GM12872 (cell line): ENCODE data around the gene NEK11.

Source experiments
- TF ChIP-seq, protein P1 (sequence below): IDR thresholded peaks from 3 replicates; pipeline ENCODE4 v1.5.1; 2011; ENCODE audit warnings: low read depth, mild to moderate bottlenecking, low read length, moderate library complexity; ENCODE audit not compliant: insufficient read depth

NEK11 gene

DNA sequence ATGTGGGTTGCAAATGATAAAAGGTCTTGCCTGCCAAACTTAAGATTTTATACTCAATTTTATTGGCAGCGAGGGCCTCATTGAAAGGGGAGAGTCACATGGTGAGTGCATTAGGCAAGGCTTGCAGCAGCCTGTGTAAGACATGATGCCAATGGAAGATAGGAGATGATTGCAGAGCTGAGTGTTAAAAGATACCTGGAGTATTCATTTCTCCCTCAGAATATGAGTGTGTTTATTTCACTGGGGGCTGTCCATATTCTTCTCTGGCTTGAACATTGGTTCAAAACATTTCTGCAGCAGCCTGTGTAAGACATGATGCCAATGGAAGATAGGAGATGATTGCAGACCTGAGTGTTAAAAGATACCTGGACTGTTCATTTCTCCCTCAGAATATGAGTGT, 189.7 kb downstream of the NEK11 start:
- TF ChIP-seq, protein P1, sequence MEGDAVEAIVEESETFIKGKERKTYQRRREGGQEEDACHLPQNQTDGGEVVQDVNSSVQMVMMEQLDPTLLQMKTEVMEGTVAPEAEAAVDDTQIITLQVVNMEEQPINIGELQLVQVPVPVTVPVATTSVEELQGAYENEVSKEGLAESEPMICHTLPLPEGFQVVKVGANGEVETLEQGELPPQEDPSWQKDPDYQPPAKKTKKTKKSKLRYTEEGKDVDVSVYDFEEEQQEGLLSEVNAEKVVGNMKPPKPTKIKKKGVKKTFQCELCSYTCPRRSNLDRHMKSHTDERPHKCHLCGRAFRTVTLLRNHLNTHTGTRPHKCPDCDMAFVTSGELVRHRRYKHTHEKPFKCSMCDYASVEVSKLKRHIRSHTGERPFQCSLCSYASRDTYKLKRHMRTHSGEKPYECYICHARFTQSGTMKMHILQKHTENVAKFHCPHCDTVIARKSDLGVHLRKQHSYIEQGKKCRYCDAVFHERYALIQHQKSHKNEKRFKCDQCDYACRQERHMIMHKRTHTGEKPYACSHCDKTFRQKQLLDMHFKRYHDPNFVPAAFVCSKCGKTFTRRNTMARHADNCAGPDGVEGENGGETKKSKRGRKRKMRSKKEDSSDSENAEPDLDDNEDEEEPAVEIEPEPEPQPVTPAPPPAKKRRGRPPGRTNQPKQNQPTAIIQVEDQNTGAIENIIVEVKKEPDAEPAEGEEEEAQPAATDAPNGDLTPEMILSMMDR, result no peak

DNA sequence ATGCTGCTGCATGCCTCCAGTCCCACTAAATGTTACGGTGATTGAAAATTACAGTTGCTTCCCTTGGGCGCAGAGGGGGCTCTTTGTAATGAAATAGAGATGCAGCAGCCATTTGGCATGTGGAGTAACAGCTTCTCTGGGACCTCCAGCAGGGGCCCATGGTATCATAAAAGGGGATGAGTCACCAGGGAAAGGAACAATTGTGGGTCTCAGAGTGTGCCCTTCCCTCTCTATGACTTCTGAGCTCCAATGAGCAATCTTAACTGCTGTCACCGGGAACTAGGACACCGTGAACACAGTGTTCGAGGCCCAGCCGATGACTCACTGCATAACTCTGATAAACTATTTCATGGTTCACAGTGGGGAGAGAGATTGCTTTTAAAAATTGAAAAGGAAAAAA, 190.1 kb downstream of the NEK11 start:
- TF ChIP-seq, protein P1, result no peak

DNA sequence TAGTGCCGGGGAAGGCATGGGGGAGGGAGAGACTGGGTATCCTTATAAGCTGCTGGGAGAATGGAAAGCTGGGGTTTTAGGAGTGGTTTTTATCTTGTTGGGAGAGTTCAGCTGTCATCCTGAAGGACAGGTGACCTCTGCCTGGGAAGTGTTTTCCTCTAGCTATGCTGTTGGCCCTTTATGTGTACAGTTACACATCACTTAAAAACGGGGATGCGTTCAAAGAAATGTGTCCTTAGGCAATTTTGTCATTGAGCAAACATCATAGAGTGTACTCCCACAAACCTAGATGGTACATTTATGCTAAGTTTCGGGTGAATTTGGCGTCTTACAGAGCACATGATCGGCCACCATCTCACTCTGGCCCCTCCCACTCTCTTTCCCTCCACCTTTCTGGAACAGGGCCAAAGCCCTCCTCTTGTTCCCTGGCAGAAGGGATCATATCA, 190.6 kb downstream of the NEK11 start:
- TF ChIP-seq, protein P1, result no peak

DNA sequence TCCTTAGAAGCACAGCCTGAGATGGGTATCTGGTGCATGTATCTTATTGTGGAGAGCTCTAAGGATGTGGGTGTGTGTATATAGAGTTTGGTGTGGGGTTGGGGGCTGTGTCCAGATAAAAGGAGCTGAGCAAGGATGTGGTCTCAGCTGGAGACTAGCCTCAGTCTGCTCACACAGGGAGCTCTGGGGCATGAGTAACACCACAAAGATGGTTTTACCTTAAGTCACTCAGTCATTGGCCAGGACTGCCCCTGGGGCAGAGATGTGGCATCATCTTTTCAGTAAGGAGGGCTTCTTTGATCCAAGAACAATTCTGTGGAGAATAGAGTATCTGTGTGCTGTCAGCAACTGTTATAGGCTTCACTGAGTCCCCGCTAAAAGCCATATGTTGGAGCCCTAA, 191.5 kb downstream of the NEK11 start:
- TF ChIP-seq, protein P1, result no peak

DNA sequence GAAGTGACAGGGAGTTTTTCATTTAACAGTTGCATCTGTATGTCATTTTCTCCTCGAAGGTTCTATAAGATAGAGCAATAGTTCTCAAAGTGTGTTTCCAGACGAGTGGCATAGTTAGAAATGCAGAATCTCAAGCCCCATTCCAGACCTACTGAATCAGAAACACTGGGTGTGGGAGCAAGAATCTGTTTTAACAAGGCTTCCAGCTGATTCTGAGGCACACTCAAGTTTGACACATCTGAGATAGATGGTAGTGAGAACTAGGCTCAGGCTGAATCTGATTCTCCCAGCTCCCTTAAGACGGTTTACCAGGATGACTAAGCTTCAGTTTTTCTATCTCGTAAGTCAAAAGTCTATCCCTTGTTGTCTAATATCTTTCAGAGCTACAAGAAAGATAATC, 195.1 kb downstream of the NEK11 start:
- TF ChIP-seq, protein P1, result no peak

DNA sequence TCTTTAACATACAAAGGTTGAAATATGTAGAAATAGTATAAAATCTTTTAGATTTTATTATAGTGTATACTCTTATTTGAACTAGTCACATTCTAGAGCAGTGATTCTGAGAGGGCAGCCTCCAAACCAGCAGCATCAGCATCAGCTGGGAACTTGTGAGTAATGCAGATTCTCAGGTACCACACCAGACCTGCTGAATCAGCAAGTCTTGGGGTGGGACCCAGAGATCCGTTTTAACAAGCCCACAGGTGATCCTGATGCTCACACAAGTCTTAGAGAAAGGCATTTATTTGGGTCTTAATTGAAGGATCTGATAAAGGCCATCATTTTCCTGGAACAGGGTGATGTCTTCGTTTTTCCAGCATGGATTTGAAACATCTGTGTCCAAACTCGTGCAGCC, 195.9 kb downstream of the NEK11 start:
- TF ChIP-seq, protein P1, result no peak

DNA sequence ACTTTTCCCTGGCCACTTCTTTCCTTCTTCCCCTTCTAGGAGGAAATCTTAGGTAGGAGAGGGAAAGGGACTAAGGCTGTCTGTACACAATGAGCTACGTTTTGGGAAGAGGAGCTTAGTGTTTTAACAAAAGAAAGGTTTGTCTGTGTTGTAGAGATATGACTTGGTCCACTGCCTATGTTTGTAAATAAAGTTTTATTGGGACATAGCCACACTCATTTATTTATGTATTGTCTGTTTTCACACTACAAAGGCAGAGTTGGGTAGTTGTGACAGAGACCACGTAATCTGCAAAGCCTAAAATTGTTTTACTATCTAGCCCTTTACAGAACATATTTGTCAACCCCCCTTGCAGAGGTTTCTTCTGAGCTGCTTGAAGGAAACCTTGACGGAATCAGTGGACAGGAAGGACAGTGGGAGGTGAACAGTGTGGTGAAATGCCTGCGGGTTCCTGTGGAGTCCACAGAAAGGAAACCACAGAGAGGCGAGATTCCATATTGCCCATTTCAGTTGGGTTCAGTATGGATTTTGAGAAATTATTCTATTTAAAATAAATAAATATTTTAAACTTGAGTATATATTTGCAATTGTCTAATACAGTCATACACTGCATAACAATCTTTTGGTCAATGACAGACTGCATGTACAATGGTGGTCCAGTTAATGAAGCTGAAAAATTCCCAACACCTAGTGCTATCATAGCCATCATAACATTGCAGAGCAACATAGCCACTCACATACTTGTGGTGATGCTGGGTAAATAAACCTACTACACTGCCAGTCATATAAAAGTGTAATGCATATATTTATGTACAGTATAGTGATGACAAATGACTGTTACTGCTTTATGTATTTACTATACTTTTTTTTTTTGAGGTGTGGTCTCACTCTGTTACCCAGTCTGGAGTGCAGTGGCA, 197.0 kb downstream of the NEK11 start:
- TF ChIP-seq, protein P1, result no peak
